H9 (cell line): ENCODE results near the gene CDK5R1. TPM values are rescaled to one million over a fixed set of nuclear protein-coding genes. Genes with fewer than 3 reads are reported as not detected.

Experiments
- DNase-seq: peaks from one replicate; pipeline ENCODE4 v3.0.0-alpha.2; 2017
- H2AFZ ChIP-seq: one replicate; pipeline ENCODE4 v1.6.1; 2013; ENCODE audit warnings: mild to moderate bottlenecking, low read length, control low read depth, moderate library complexity
- H2AK5ac ChIP-seq: 2 replicates; pipeline ENCODE4 v1.6.1; 2013; ENCODE audit warnings: low read length, control low read depth, mixed read lengths; ENCODE audit not compliant: insufficient read length
- H2BK120ac ChIP-seq: one replicate; pipeline ENCODE4 v1.6.1; 2013; ENCODE audit warnings: low read depth, mild to moderate bottlenecking, low read length, control low read depth, inconsistent platforms; ENCODE audit not compliant: poor library complexity, severe bottlenecking
- H2BK12ac ChIP-seq: 2 replicates; pipeline ENCODE4 v1.6.1; 2013; ENCODE audit warnings: low read length, control low read depth, mixed read lengths, low read depth; ENCODE audit not compliant: insufficient read length
- H2BK15ac ChIP-seq: 2 replicates; pipeline ENCODE4 v1.6.1; 2013; ENCODE audit warnings: low read depth, low read length, control low read depth
- H2BK20ac ChIP-seq: one replicate; pipeline ENCODE4 v1.6.1; 2013; ENCODE audit warnings: low read depth, mild to moderate bottlenecking, low read length, control low read depth, inconsistent platforms; ENCODE audit not compliant: poor library complexity, severe bottlenecking
- H2BK5ac ChIP-seq: 2 replicates; pipeline ENCODE4 v1.6.1; 2013; ENCODE audit warnings: low read length, control low read depth, mixed read lengths; ENCODE audit not compliant: insufficient read length
- H3K14ac ChIP-seq: 2 replicates; pipeline ENCODE4 v1.6.1; 2013; ENCODE audit warnings: low read length, control low read depth; ENCODE audit not compliant: insufficient read depth
- H3K18ac ChIP-seq: 2 replicates; pipeline ENCODE4 v1.6.1; 2013; ENCODE audit warnings: low read depth, mild to moderate bottlenecking, mixed read lengths, low read length, control low read depth; ENCODE audit not compliant: insufficient read length
- H3K23ac ChIP-seq: 2 replicates; pipeline ENCODE4 v1.6.1; 2013; ENCODE audit warnings: low read length, control low read depth, mixed read lengths, low read depth; ENCODE audit not compliant: insufficient read length
- H3K23me2 ChIP-seq: 2 replicates; pipeline ENCODE4 v1.6.1; 2013; ENCODE audit warnings: low read depth, mild to moderate bottlenecking, mixed read lengths, low read length, control low read depth; ENCODE audit not compliant: insufficient read length, poor library complexity, severe bottlenecking
- H3K27ac ChIP-seq: 2 replicates; pipeline ENCODE4 v1.5.1; 2013; ENCODE audit warnings: low read length, control low read depth, mixed read lengths, low read depth; ENCODE audit not compliant: insufficient read length
- H3K27me3 ChIP-seq: 2 replicates; pipeline ENCODE4 v1.6.1; 2013; ENCODE audit warnings: low read length, control low read depth, inconsistent platforms; ENCODE audit not compliant: insufficient read depth
- H3K4ac ChIP-seq: 2 replicates; pipeline ENCODE4 v1.6.1; 2013; ENCODE audit warnings: low read depth, mild to moderate bottlenecking, control low read depth, inconsistent platforms, low read length, moderate library complexity
- H3K4me1 ChIP-seq: 2 replicates; pipeline ENCODE4 v1.6.1; 2013; ENCODE audit warnings: low read length, control low read depth, inconsistent platforms; ENCODE audit not compliant: insufficient read depth
- H3K4me2 ChIP-seq: 2 replicates; pipeline ENCODE4 v1.6.1; 2013; ENCODE audit warnings: low read length, control low read depth, mixed read lengths; ENCODE audit not compliant: insufficient read length, insufficient read depth
- H3K56ac ChIP-seq: 2 replicates; pipeline ENCODE4 v1.6.1; 2013; ENCODE audit warnings: low read depth, mild to moderate bottlenecking, mixed read lengths, low read length, control low read depth; ENCODE audit not compliant: insufficient read length
- H3K79me1 ChIP-seq: 2 replicates; pipeline ENCODE4 v1.6.1; 2013; ENCODE audit warnings: low read depth, mild to moderate bottlenecking, moderate library complexity, low read length, control low read depth, inconsistent platforms; ENCODE audit not compliant: insufficient read depth, poor library complexity, severe bottlenecking
- H3K79me2 ChIP-seq: 2 replicates; pipeline ENCODE4 v1.6.1; 2013; ENCODE audit warnings: low read length, control low read depth, inconsistent platforms; ENCODE audit not compliant: insufficient read depth
- H3K9ac ChIP-seq: 2 replicates; pipeline ENCODE4 v1.6.1; 2013; ENCODE audit warnings: low read length, control low read depth, mixed read lengths; ENCODE audit not compliant: insufficient read length; ENCODE audit errors: extremely low read depth
- H3K9me3 ChIP-seq: one replicate; pipeline ENCODE4 v1.6.1; 2013; ENCODE audit warnings: low read depth, low read length, inconsistent platforms; ENCODE audit not compliant: control insufficient read depth
- H3T11ph ChIP-seq: one replicate; pipeline ENCODE4 v1.6.1; 2013; ENCODE audit warnings: mild to moderate bottlenecking, low read length, control low read depth, inconsistent platforms
- H4K20me1 ChIP-seq: one replicate; pipeline ENCODE4 v1.6.1; 2013; ENCODE audit not compliant: control insufficient read depth, insufficient read length, insufficient read depth
- H4K5ac ChIP-seq: 2 replicates; pipeline ENCODE4 v1.6.1; 2013; ENCODE audit warnings: low read depth, mild to moderate bottlenecking, mixed read lengths, low read length, control low read depth; ENCODE audit not compliant: insufficient read length
- H4K8ac ChIP-seq: replicated peaks from 2 replicates; pipeline ENCODE4 v1.6.1; 2013; ENCODE audit warnings: low read length, control low read depth, mixed read lengths, low read depth; ENCODE audit not compliant: insufficient read length
- H4K91ac ChIP-seq: 2 replicates; pipeline ENCODE4 v1.6.1; 2013; ENCODE audit warnings: low read depth, mild to moderate bottlenecking, moderate library complexity, mixed read lengths, low read length, control low read depth; ENCODE audit not compliant: insufficient read length
- H3K27ac Mint-ChIP-seq, 3 experiments: 2 replicates in 2 of 3; 3 replicates in 1 of 3; pipeline ENCODE4 v1.8.0; 2020 to 2021; ENCODE audit warnings: mixed read lengths in 3 of 3, mild to moderate bottlenecking in 1 of 3, moderate library complexity in 1 of 3
- H3K27me3 Mint-ChIP-seq: 2 replicates; pipeline ENCODE4 v1.8.0; 2021; ENCODE audit warnings: low read depth, mild to moderate bottlenecking, moderate library complexity, mixed read lengths
- H3K36me3 Mint-ChIP-seq, 3 experiments: 2 replicates in 2 of 3; 3 replicates in 1 of 3; pipeline ENCODE4 v1.8.0; 2020 to 2021; ENCODE audit warnings: low read depth in 3 of 3, mixed read lengths in 3 of 3; ENCODE audit not compliant: insufficient read depth in 1 of 3
- H3K4me1 Mint-ChIP-seq, 2 experiments: 2 replicates each; pipeline ENCODE4 v1.8.0; 2020; ENCODE audit warnings: mixed read lengths in 2 of 2
- H3K4me3 Mint-ChIP-seq, 2 experiments: 2 replicates in 1 of 2; 3 replicates in 1 of 2; pipeline ENCODE4 v1.8.0; 2020 to 2021; ENCODE audit warnings: mild to moderate bottlenecking in 2 of 2, mixed read lengths in 2 of 2, moderate library complexity in 1 of 2
- H3K9me3 Mint-ChIP-seq, 2 experiments: 2 replicates in 1 of 2; 3 replicates in 1 of 2; pipeline ENCODE4 v1.8.0; 2020; ENCODE audit warnings: mild to moderate bottlenecking in 2 of 2, mixed read lengths in 2 of 2, moderate library complexity in 1 of 2
- CTCF ChIP-seq: fragments of 200-600 bp; sonication (generic); conservative IDR thresholded peaks from 3 replicates; pipeline ENCODE4 v1.8.0; 2021; ENCODE audit warnings: antibody characterized with exemption, mild to moderate bottlenecking
- WGBS: extraction: QIAGEN DNeasy Blood & Tissue Kit; methylation state at CpG from one replicate; pipeline ENCODE4 v1.1.7; 2013; ENCODE audit warnings: missing lambda C conversion rate, low lambda C conversion rate, mixed read lengths; ENCODE audit not compliant: insufficient read length; ENCODE audit errors: extremely low coverage; 5-methylcytosine and 5-hydroxymethylcytosine counted together
- total RNA-seq: library from RNA; stranded (reverse); gene quantifications from 2 replicates; pipeline ENCODE4 v1.2.1, GENCODE V29; 2021

The CDK5R1 gene
- total RNA-seq, 1 experiment from 2014 or later: 11.4 TPM

- TF ChIP-seq CTCF: no peak
- Histone ChIP-seq H2BK15ac (no peak overlapping the region), H3K23me2 (no peaks in the 10 kb centered on the region), H3K27me3 (no peaks in the 10 kb centered on the region), H3K56ac (no peak overlapping the region), H4K20me1 (no peaks in the 10 kb centered on the region), H3K14ac (no peak overlapping the region), H4K5ac (no peak overlapping the region), H3K27ac (no peak overlapping the region), H3K9ac (no peak overlapping the region), H2BK20ac (no peak overlapping the region), H3K23ac (no peak overlapping the region), H2AK5ac (no peak overlapping the region), H3K4ac (no peak overlapping the region), H3K79me2 (0 out of 2 replicates have a peak, but pooled peaks cover 2% of the 10 kb centered on the region), H3K79me1 (no peaks in the 10 kb centered on the region), H2BK12ac (no peak overlapping the region), H2BK5ac (no peak overlapping the region), H4K91ac (no peak overlapping the region), H2AFZ (no peak overlapping the region), H3K4me1 (no peaks in the 10 kb centered on the region), H3K18ac (no peak overlapping the region), H3T11ph (no peak overlapping the region), H3K4me2 (no peak overlapping the region), H3K9me3 (no peaks in the 10 kb centered on the region), H4K8ac (no peak overlapping the region), H2BK120ac (no peak overlapping the region)
- Mint-ChIP-seq H3K27ac (peak overlapping the region in 1 of 3 experiments; percentile 13; a peak in 1 of 7 replicates), H3K27me3 (no peaks in the 10 kb centered on the region), H3K9me3 (no peaks in the 10 kb centered on the region; a peak in 1 of 5 replicates), H3K36me3 (peaks cover 58 to 87% (median 70%) of the 10 kb centered on the region in 3 experiments; a peak in 6 of 7 replicates), H3K4me1 (no peaks in the 10 kb centered on the region), H3K4me3 (no peak overlapping the region)
- no CpG with 5 or more reads among the region's 7 CpGs for WGBS
- peak; percentile 2 for DNase-seq
Observed at GRCh38 chr17:32467949-32468348, 18.8 kb upstream of the CDK5R1 start.
